Kidney (tissue), 14 donors: ENCODE measurements around the gene PML. TPM values are rescaled to one million over a fixed set of nuclear protein-coding genes. Genes with fewer than 3 reads are reported as not detected.

Source experiments
- DNase-seq, 5 donors: peaks; one replicate each; pipeline ENCODE4 v3.0.0-alpha.2; 2013 to 2020
- FAIRE-seq: peaks from 2 replicates; lab custom pipeline; 2012; peaks lifted over from hg19 to GRCh38; lab: Jason Lieb, UNC
- H3K27ac ChIP-seq, 2 donors: one replicate each; pipeline ENCODE4 v1.7.0; 2013; ENCODE audit warnings: low read depth in 2 of 2, low read length in 2 of 2, inconsistent platforms in 1 of 2
- H3K27me3 ChIP-seq: one replicate; pipeline ENCODE4 v1.7.1; 2013; ENCODE audit warnings: low read length, inconsistent platforms; ENCODE audit not compliant: control insufficient read depth, insufficient read depth
- H3K36me3 ChIP-seq, 3 donors: one replicate each; pipeline versions ENCODE4 v1.7.0 to v1.7.1; 2013; ENCODE audit warnings: low read length in 3 of 3, control low read depth in 1 of 3, inconsistent platforms in 1 of 3; ENCODE audit not compliant: insufficient read depth in 3 of 3, control insufficient read depth in 2 of 3
- H3K4me1 ChIP-seq, 3 donors: one replicate each; pipeline versions ENCODE4 v1.7.0 to v1.7.1; 2013; ENCODE audit warnings: low read length in 3 of 3, inconsistent platforms in 1 of 3, low read depth in 1 of 3; ENCODE audit not compliant: control insufficient read depth in 2 of 3, insufficient read depth in 2 of 3
- H3K4me3 ChIP-seq, 3 donors: one replicate each; pipeline versions ENCODE4 v1.7.0 to v1.8.1; 2013; ENCODE audit warnings: low read length in 3 of 3, control low read depth in 1 of 3, inconsistent platforms in 1 of 3
- H3K9ac ChIP-seq, 3 donors: one replicate each; pipeline versions ENCODE4 v1.7.0 to v1.7.1; 2013; ENCODE audit warnings: low read length in 3 of 3, control low read depth in 1 of 3, inconsistent platforms in 1 of 3
- H3K9me3 ChIP-seq, 3 donors: one replicate each; pipeline versions ENCODE4 v1.7.0 to v1.7.1; 2013; ENCODE audit warnings: low read length in 3 of 3, control low read depth in 1 of 3, inconsistent platforms in 1 of 3; ENCODE audit not compliant: control insufficient read depth in 2 of 3, insufficient read depth in 1 of 3
- CTCF ChIP-seq: IDR thresholded peaks from 3 replicates; pipeline ENCODE4 v1.5.1; 2012; ENCODE audit warnings: mild to moderate bottlenecking, moderate library complexity, borderline replicate concordance; ENCODE audit not compliant: insufficient read depth; ENCODE audit errors: extremely low read depth
- intact Hi-C: fragments of 100-400 bp; cut with DNase I; formaldehyde crosslinking; loops from one replicate; pipeline ENCODE4 v1.11.1; 2022
- polyA plus RNA-seq: library from polyadenylated mRNA; stranded (reverse); fragments of 350-450 nt; fragmentation: Illumina TruSeq; extraction: RNeasy Lipid Tissue Mini Kit (QIAGEN cat#74804); gene quantifications from one replicate; pipeline ENCODE4 v1.2.3, GENCODE V29; 2014; ENCODE audit warnings: low read depth, low replicate concordance; ENCODE audit not compliant: insufficient read depth
- total RNA-seq: library from RNA; stranded (reverse); fragmentation: NEBNext Ultra II Directional; extraction: Animal tissue kit (Norgen Biotek cat#: 25700); gene quantifications from one replicate; pipeline ENCODE4 v1.2.1, GENCODE V29; 2021
- donor health status: control.
- donor health status: control.
- donor health status: control.
- donor health status: control.
- donor health status: control.
- donor health status: DM: yes; HTN: yes; CAD: no.
- donor health status: Normal renal cell carcinoma (clear cell type).

PML gene
- total and polyA plus RNA-seq, 2 donors from 2014 or later: 19.6 to 82.9 TPM

GRCh38 chr15:74038707-74039655, 44.5 kb downstream of the PML start:
- no peak overlapping the region for H3K9ac ChIP-seq
- no peak for FAIRE-seq
- H3K4me3 ChIP-seq: no peak overlapping the region
- TF ChIP-seq CTCF: no peak
- no peak for DNase-seq
- H3K27me3 ChIP-seq: no peaks in the 10 kb centered on the region
- intact Hi-C loops: no loop called here
- H3K4me1 ChIP-seq: peaks cover 0 to 13% (median 0%) of the 10 kb centered on the region in 3 donors
- peaks cover 2 to 14% (median 13%) of the 10 kb centered on the region in 3 donors for H3K36me3 ChIP-seq
- H3K27ac ChIP-seq: peak overlapping the region in 1 of 2 donors; percentile 16
- H3K9me3 ChIP-seq: no peaks in the 10 kb centered on the region

- TF ChIP-seq CTCF: no peak
- H3K27ac ChIP-seq: peak overlapping the region in 1 of 2 donors; percentile 16
- peaks cover 0 to 13% (median 0%) of the 10 kb centered on the region in 3 donors for H3K4me1 ChIP-seq
- no peak overlapping the region for H3K9ac ChIP-seq
- intact Hi-C loops: loop anchor here (10.0 kb wide), 1 partner anchor 55 kb away; no protein-coding TSS in a partner anchor
- H3K4me3 ChIP-seq: no peak overlapping the region
- DNase-seq (no peak), FAIRE-seq (no peak)
- H3K36me3 ChIP-seq: peaks cover 2 to 11% (median 6%) of the 10 kb centered on the region in 3 donors
- no peaks in the 10 kb centered on the region for H3K9me3 ChIP-seq
- H3K27me3 ChIP-seq: no peaks in the 10 kb centered on the region
Observed at GRCh38 chr15:74039656-74040010, 45.1 kb downstream of the PML start.

- no peak overlapping the region for H3K4me3 ChIP-seq
- peaks cover 2 to 10% (median 3%) of the 10 kb centered on the region in 3 donors for H3K36me3 ChIP-seq
- no peak for FAIRE-seq
- TF ChIP-seq CTCF: no peak
- peak in 4 of 5 donors; percentile 39 to 91 (median 68) for DNase-seq
- peak overlapping the region; percentile 68 to 81 for H3K27ac ChIP-seq
- no peak overlapping the region for H3K9ac ChIP-seq
- peaks cover 0 to 13% (median 0%) of the 10 kb centered on the region in 3 donors for H3K4me1 ChIP-seq
- intact Hi-C loops: loop anchor here (10.0 kb wide), 1 partner anchor 55 kb away; no protein-coding TSS in a partner anchor
- H3K27me3 ChIP-seq: no peaks in the 10 kb centered on the region
- H3K9me3 ChIP-seq: no peaks in the 10 kb centered on the region
Observed at GRCh38 chr15:74040109-74040850, 45.8 kb downstream of the PML start.
